CD4-positive, alpha-beta T cell treated with Interleukin-1 beta for 1 hour (primary cell): ENCODE results near the gene LRFN2.
A peak's percentile ranks its signal among the peaks of the same experiment; 100 is the strongest.

Experiments used
- DNase-seq, 2 donors: peaks; one replicate each; pipeline ENCODE4 v3.0.0-alpha.2; 2020 to 2022

LRFN2 gene

GRCh38 chr6:40587240-40588069, at the start of gene LRFN2:
LRFN2 (minus strand) TSS chr6:40587364.
- DNase-seq, result peak; percentile 54 to 63

- DNase-seq, result no peak
Observed at GRCh38 chr6:40634429-40634828, 47.3 kb upstream of the LRFN2 start.

DNA sequence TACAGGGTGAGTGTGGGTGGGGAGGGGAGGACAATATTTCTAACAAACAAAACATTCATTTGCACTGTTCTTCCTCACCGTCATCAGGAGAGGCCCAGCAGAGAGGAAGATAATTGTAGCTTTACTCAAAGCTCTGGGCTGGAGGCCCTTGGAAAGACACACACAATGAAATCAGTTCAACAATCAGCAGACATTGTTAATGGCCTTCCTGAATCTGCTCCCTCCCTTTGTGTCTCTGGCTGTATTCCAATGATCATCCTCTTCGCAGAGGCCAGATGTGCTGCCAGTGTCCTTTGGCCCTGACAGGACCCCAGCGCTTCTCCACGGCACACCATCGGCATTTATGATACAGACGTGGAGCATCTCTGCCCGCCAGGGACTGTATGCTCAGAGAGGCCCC, 44.6 kb upstream of the LRFN2 start:
- no peak for DNase-seq

- DNase-seq, result no peak
Observed at GRCh38 chr6:40630488-40630887, 43.3 kb upstream of the LRFN2 start.

- DNase-seq, result no peak
Observed at GRCh38 chr6:40630051-40630450, 42.9 kb upstream of the LRFN2 start.

DNA sequence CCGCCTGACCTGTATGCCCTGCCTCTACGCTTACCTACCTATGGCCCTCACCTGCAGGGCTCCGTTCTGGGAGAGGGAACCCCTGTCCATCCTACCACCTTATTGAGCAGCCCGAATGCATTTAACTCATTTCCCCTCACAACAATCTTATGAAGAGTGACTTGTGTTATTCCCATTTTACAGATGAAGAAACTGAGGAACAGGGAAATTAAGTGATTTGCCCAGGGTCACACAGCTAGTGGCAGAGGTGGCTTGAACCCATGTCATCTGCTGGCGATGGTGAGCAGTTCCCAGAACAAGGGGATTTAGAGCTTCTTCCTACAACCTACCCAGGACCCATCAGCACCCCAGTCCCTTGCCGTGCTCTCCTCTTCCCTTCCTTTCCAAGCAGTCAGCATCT, 42.3 kb upstream of the LRFN2 start:
- DNase-seq, result no peak

DNA sequence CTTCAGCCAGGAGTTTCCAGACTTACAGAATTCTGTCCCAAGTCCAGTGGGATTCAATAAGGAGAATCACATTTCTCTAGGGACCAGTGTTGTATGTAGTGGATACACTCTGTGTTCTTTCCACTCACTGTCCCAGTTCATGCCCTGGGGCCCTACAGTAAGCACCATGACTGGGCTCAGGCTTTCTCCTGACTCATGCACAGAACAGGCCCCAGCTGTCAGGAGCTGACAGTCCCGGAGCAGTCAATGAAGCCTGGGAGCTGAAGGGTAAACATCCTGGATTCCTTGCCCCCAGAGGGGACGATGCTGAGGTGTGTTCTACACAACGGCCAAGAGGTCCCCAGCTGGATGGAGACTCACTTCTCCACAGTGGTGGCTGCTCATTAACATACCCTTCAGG, 40.2 kb upstream of the LRFN2 start:
- no peak for DNase-seq

DNA sequence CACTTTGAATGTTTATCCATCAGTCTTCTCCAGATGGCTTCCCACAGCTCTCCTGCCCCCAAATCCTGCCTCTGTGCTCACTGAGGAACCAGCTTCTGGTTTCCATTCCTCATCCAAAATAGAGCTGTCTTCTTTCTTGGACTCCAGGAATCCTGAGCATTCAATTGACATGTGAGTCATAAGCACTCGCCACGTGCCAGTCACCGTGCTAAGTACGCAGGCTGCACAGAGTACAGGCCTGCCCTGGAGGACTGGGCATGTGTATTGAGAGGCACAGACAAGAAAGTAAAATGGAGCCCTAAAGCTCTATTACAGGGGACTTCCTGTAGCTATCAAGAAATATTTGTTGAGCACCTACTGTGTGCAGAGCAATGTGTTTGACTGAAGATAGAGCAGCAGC, 39.7 kb upstream of the LRFN2 start:
- DNase-seq, result no peak

GRCh38 chr6:40623932-40624331, 36.8 kb upstream of the LRFN2 start:
- DNase-seq, result no peak

DNA sequence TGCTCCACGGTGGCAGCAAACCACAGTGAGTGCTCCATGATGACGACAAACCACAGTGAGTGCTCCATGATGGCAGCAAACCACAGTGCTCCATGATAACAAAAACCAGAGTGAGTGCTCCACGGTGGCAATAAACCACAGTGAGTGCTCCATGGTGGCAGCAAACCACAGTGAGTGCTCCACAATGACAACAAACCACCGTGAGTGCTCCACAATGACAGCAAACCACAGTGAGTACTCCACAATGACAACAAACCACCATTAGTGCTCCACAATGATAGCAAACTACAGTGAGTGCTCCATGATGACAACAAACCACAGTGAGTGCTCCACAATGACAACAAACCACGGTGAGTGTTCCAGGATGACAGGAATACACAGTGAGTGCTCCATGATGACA, 36.0 kb upstream of the LRFN2 start:
- DNase-seq, result no peak

DNA sequence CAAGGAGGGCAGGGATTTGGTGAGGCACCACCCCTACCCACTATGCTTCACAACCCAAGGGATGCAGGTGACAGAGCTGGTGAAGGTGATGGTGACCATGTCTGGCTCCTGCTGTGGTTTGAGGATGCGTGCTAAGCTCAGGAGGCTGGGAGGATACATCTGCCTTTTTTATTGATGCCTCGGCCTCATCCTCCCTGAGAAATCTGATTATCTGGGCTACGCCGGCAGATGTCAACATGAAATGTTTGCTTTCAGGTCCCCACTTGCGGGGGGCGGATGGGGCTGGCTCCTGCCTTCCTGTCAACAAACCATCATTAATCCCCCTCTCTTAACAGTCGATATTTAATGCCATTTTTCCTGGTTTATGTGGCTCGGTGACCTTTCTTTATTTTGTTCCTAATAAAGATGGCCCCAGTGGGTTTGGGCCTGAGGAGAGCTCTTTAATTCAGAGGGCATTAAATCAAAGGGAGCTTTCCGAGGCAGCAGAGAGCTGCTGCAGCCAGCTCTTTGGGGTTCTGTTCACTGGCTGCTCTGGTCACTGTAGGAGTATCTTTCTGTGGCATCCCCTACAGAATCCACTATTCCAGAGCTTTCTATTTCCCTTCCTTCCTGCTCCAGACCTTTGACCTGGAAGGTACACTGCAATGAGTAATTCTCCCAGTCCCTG, 33.5 kb upstream of the LRFN2 start:
- no peak for DNase-seq

GRCh38 chr6:40614671-40615070, 27.5 kb upstream of the LRFN2 start:
- no peak for DNase-seq

DNA sequence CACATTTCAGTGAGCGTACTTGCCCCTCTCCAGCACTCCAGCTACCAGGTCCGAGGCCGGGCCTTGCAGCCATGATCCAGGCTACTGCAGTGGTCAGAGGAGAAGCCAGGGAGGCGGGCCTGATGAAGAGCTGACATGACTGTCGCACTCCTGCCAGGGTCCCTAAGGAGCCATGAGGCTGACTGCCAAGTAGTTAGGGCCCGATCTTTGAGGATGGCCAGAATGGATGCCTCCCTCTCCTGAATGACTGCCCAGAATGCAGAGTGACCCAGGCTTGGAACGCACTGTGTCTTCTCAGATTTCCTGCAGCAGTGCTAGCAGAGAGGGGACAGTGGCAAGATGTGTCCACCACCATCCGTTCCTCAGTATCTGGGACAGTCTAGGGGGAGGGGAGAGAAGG, 24.7 kb upstream of the LRFN2 start:
- no peak for DNase-seq

GRCh38 chr6:40611434-40611833, 24.3 kb upstream of the LRFN2 start:
- DNase-seq, result no peak

- no peak for DNase-seq
Observed at GRCh38 chr6:40610229-40610628, 23.1 kb upstream of the LRFN2 start.

DNA sequence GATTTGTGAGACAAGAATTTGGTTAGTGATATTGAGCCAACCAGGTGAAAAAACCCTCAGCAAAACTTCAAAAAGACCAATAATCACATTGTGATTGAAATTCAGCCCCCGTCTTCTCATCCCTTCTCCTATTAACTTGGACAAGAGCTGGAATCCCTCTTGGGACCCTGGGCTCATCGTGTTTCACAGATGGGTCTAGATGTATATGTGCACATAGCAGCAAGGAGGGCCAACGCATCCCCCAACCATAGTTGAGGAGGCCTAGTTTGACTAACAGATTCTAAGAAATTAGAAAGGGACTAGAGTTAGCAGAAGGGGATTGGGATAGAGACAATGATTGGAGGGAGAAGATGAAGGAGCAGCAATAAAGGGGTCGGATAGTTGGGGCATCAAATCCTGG, 19.8 kb upstream of the LRFN2 start:
- no peak for DNase-seq

DNA sequence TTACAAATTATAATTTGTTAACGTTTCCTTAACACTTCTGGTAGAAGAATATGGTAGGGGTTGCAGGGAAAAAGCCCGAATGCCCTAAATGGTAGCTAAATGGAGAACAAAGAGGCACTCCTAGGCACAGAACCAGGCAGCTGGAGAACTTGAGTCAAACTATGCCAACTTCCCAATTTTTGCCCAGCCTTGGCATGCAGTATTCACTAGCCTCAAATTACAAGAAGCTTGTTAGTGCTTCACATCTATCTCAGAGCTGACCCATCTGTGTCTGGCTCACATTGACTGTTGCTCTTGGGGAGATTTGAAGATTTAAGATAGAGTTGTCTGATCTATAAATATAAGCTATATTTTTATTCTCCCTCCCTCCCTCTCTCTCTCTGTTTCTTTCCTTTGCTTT, 19.4 kb upstream of the LRFN2 start:
- no peak for DNase-seq

DNA sequence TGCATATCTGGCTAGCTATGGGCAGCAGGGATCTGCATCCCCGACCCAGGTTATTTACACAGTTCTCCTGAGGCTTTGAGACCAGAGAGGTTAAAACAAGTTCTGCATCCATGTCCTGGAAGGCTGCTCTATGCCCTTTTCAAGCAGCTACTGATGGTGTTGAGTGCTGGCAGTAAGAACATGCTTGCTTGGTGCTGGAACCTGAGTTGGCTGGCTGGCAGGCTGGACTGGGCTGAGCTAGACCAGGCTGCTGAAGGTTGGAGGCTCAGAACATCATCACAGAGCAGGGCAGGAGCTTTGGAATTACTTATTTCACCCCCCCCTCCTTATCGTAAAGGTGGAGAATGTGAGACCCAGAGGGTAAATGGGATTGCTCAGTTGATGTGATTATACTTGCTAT, 16.9 kb upstream of the LRFN2 start:
- DNase-seq, result no peak

DNA sequence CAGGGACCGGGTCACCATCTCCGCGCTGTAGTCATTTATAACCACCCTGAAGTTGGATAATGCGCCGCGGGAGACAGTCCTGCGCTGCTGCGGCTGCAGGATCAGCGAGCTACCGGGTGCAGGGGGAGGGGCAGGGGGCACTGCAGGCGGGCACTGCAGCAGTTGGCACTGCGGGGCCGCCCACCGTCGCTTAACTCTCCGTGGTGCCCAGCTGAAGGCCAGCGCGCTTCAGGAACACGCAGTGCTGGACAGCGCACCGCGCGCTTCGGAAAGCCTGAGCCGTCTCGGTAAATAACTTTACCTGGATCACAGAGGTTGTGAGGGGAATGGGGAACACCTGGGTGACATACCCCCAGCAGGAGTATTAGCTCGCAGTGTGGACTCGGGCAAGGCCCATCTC, 12.4 kb upstream of the LRFN2 start:
- no peak for DNase-seq

DNA sequence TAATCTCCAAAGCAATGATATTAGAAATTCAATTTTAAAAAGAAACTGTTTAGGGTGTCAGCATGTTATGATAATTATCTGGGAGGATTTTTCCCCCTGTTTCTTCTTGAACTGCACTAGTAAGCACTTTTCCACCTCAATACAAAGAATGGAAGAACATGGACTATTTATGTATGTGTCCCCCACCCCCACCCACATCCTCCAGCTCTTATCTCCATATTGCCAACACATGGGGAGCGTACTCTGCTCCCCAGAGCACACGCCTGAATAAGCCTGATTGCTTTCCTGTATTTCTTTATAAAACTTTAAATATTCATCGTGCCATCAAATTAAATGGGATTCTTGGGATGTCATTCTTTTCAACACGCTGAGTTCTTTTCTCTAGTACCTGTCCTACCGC, 11.4 kb upstream of the LRFN2 start:
- DNase-seq, result no peak

DNA sequence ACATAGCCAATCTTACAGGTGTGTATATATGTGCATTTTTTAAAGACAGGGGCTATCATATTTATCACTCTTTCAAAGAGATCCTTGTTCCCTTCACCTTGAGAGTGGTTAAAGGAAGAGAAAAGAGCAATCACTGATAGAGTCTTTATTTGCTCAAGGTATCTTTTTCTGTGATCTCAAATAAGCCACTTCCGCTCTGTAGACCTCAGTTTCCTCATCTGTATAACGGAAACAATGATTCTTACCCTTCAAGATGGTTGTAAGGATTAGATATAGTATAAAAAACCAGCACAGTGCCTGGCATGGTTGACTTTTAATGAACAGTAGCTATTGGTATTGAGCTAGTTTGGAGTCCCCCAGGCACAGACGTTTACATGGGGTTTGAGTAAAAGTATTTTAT, 10.1 kb upstream of the LRFN2 start:
- no peak for DNase-seq

GRCh38 chr6:40588480-40588879, 1.3 kb upstream of the LRFN2 start:
- no peak for DNase-seq

GRCh38 chr6:40588070-40588384, 863 bp upstream of the LRFN2 start:
- no peak for DNase-seq

GRCh38 chr6:40586369-40587201, 579 bp downstream of the LRFN2 start:
- DNase-seq, result no peak
